BLaER1 treated with 17β-estradiol and CSF1 and Interleukin-3, amounts not matched to agents 10 nM and 100 nM (cell line): ENCODE data around the gene BRD3OS.

Source experiments
- H3K27ac ChIP-seq, 11 experiments: shearing (Covaris generic); formaldehyde crosslinking; 2 replicates each; pipeline ENCODE4 v1.8.1; 2022
- H3K27me3 ChIP-seq, 11 experiments: shearing (Covaris generic); formaldehyde crosslinking; 2 replicates each; pipeline ENCODE4 v1.8.1; 2022
- H3K36me3 ChIP-seq, 11 experiments: shearing (Covaris generic); formaldehyde crosslinking; 2 replicates each; pipeline ENCODE4 v1.8.1; 2022
- H3K4me1 ChIP-seq, 10 experiments: shearing (Covaris generic); formaldehyde crosslinking; 2 replicates each; pipeline ENCODE4 v1.8.1; 2022
- H3K4me2 ChIP-seq, 11 experiments: shearing (Covaris generic); formaldehyde crosslinking; 2 replicates each; pipeline ENCODE4 v1.8.1; 2022
- H3K4me3 ChIP-seq, 10 experiments: shearing (Covaris generic); formaldehyde crosslinking; 2 replicates each; pipeline ENCODE4 v1.8.1; 2022
- H3K9ac ChIP-seq, 11 experiments: shearing (Covaris generic); formaldehyde crosslinking; 2 replicates each; pipeline ENCODE4 v1.8.1; 2022
- H3K9me3 ChIP-seq, 11 experiments: shearing (Covaris generic); formaldehyde crosslinking; replicated peaks in 1 of 11; 2 replicates each; pipeline ENCODE4 v1.8.1; 2022
- H4K20me1 ChIP-seq, 11 experiments: shearing (Covaris generic); formaldehyde crosslinking; 2 replicates each; pipeline ENCODE4 v1.8.1; 2022
- Cebpa-rat ChIP-seq, 11 experiments: shearing (Covaris generic); IDR thresholded peaks; 2 replicates each; pipeline ENCODE4 v1.8.1; 2022

The BRD3OS gene

GRCh38 chr9:133997584-133997983 lies 27.7 kb upstream of the BRD3OS start:
- Histone ChIP-seq H4K20me1 (peaks cover 0 to 19% (median 7%) of the 10 kb centered on the region in 11 experiments; a peak in 11 of 22 replicates), H3K9me3 (no peaks in the 10 kb centered on the region), H3K4me3 (no peak overlapping the region), H3K27ac (no peak overlapping the region), H3K27me3 (no peaks in the 10 kb centered on the region), H3K36me3 (no peaks in the 10 kb centered on the region), H3K9ac (no peak overlapping the region), H3K4me1 (peaks cover 11 to 23% (median 19%) of the 10 kb centered on the region in 10 experiments), H3K4me2 (no peak overlapping the region)
- no peak for TF ChIP-seq Cebpa-rat (IDR thresholded peaks at IDR 0.05)

- TF ChIP-seq Cebpa-rat (IDR thresholded peaks at IDR 0.05) = no peak
- H3K4me3 ChIP-seq = no peak overlapping the region
- H3K9ac ChIP-seq = no peak overlapping the region
These were observed 26.2 kb upstream of the BRD3OS start for GRCh38 chr9:133998915-133999595.

GRCh38 chr9:133999851-134000265 lies 25.4 kb upstream of the BRD3OS start:
- Histone ChIP-seq H3K27ac (no peak overlapping the region), H4K20me1 (peaks cover 0 to 4% (median 0%) of the 10 kb centered on the region in 11 experiments; a peak in 1 of 22 replicates), H3K9ac (no peak overlapping the region), H3K9me3 (no peaks in the 10 kb centered on the region), H3K4me2 (no peak overlapping the region), H3K27me3 (no peaks in the 10 kb centered on the region), H3K4me1 (peaks cover 0 to 3% (median 0%) of the 10 kb centered on the region in 10 experiments; a peak in 4 of 20 replicates), H3K4me3 (no peak overlapping the region), H3K36me3 (no peaks in the 10 kb centered on the region)
- TF ChIP-seq Cebpa-rat (IDR thresholded peaks at IDR 0.05) = no peak

More at GRCh38 chr9:133998915-133999595, 26.2 kb upstream of the BRD3OS start:
- Histone ChIP-seq H3K4me1 (peaks cover under 1 to 12% (median 7%) of the 10 kb centered on the region in 10 experiments; a peak in 18 of 20 replicates), H3K36me3 (no peaks in the 10 kb centered on the region), H3K9me3 (no peaks in the 10 kb centered on the region), H4K20me1 (peaks cover 0 to 12% (median 1%) of the 10 kb centered on the region in 11 experiments; a peak in 10 of 22 replicates), H3K27ac (no peak overlapping the region), H3K4me2 (no peak overlapping the region), H3K27me3 (no peaks in the 10 kb centered on the region)

GRCh38 chr9:134002796-134003195 lies 22.5 kb upstream of the BRD3OS start:
- Histone ChIP-seq H3K9ac (no peak overlapping the region), H3K36me3 (no peaks in the 10 kb centered on the region), H3K9me3 (no peaks in the 10 kb centered on the region)

GRCh38 chr9:134003237-134003636 lies 22.0 kb upstream of the BRD3OS start:
- H3K9me3 ChIP-seq = no peaks in the 10 kb centered on the region
- H3K9ac ChIP-seq = no peak overlapping the region
- H3K4me1 ChIP-seq = no peaks in the 10 kb centered on the region; a peak in 1 of 20 replicates
- no peak overlapping the region for H3K4me2 ChIP-seq
- H3K36me3 ChIP-seq = no peaks in the 10 kb centered on the region
- H3K27ac ChIP-seq = no peak overlapping the region
- no peaks in the 10 kb centered on the region; a peak in 1 of 22 replicates for H4K20me1 ChIP-seq
- H3K4me3 ChIP-seq = no peak overlapping the region
- no peak for TF ChIP-seq Cebpa-rat (IDR thresholded peaks at IDR 0.05)
- H3K27me3 ChIP-seq = no peaks in the 10 kb centered on the region

More at GRCh38 chr9:134002796-134003195, 22.5 kb upstream of the BRD3OS start:
- Histone ChIP-seq H3K27me3 (no peaks in the 10 kb centered on the region), H4K20me1 (no peaks in the 10 kb centered on the region; a peak in 1 of 22 replicates), H3K27ac (no peak overlapping the region), H3K4me1 (no peaks in the 10 kb centered on the region; a peak in 1 of 20 replicates), H3K4me2 (no peak overlapping the region), H3K4me3 (no peak overlapping the region)
- TF ChIP-seq Cebpa-rat (IDR thresholded peaks at IDR 0.05) = no peak

- H3K4me3 ChIP-seq = no peak overlapping the region
- H3K4me2 ChIP-seq = no peak overlapping the region
- H3K9me3 ChIP-seq = no peaks in the 10 kb centered on the region
- no peaks in the 10 kb centered on the region; a peak in 1 of 22 replicates for H4K20me1 ChIP-seq
- no peak overlapping the region for H3K27ac ChIP-seq
- no peak overlapping the region for H3K9ac ChIP-seq
- no peaks in the 10 kb centered on the region for H3K27me3 ChIP-seq
- no peak for TF ChIP-seq Cebpa-rat (IDR thresholded peaks at IDR 0.05)
- H3K36me3 ChIP-seq = no peaks in the 10 kb centered on the region
- no peaks in the 10 kb centered on the region; a peak in 1 of 20 replicates for H3K4me1 ChIP-seq
These were observed 21.0 kb upstream of the BRD3OS start for GRCh38 chr9:134004131-134004873.

GRCh38 chr9:134004881-134005280 lies 20.4 kb upstream of the BRD3OS start:
- H3K4me1 ChIP-seq = no peaks in the 10 kb centered on the region; a peak in 1 of 20 replicates
- no peaks in the 10 kb centered on the region for H3K36me3 ChIP-seq
- no peaks in the 10 kb centered on the region for H3K27me3 ChIP-seq
- no peak for TF ChIP-seq Cebpa-rat (IDR thresholded peaks at IDR 0.05)
- H3K27ac ChIP-seq = no peak overlapping the region
- no peaks in the 10 kb centered on the region; a peak in 1 of 22 replicates for H4K20me1 ChIP-seq
- no peak overlapping the region for H3K9ac ChIP-seq
- no peak overlapping the region for H3K4me3 ChIP-seq
- H3K4me2 ChIP-seq = no peak overlapping the region
- H3K9me3 ChIP-seq = peaks cover 0 to under 1% (median 0%) of the 10 kb centered on the region in 11 experiments; a peak in 1 of 22 replicates

- no peaks in the 10 kb centered on the region; a peak in 1 of 22 replicates for H4K20me1 ChIP-seq
- no peak overlapping the region for H3K4me2 ChIP-seq
- no peak for TF ChIP-seq Cebpa-rat (IDR thresholded peaks at IDR 0.05)
- no peak overlapping the region for H3K4me3 ChIP-seq
- no peaks in the 10 kb centered on the region for H3K36me3 ChIP-seq
- no peaks in the 10 kb centered on the region; a peak in 1 of 20 replicates for H3K4me1 ChIP-seq
- no peak overlapping the region for H3K9ac ChIP-seq
- H3K27ac ChIP-seq = no peak overlapping the region
- H3K27me3 ChIP-seq = no peaks in the 10 kb centered on the region
- H3K9me3 ChIP-seq = peaks cover under 1 to 5% (median 3%) of the 10 kb centered on the region in 11 experiments; a peak in 17 of 22 replicates
These were observed 19.9 kb upstream of the BRD3OS start for GRCh38 chr9:134005381-134005780.

GRCh38 chr9:134007150-134007549 lies 18.1 kb upstream of the BRD3OS start:
- Histone ChIP-seq H3K9ac (no peak overlapping the region), H4K20me1 (no peaks in the 10 kb centered on the region; a peak in 1 of 22 replicates), H3K4me3 (no peak overlapping the region), H3K4me2 (no peak overlapping the region), H3K9me3 (peaks cover 16 to 21% (median 18%) of the 10 kb centered on the region in 11 experiments), H3K27me3 (no peaks in the 10 kb centered on the region), H3K4me1 (no peaks in the 10 kb centered on the region; a peak in 1 of 20 replicates), H3K27ac (no peak overlapping the region), H3K36me3 (no peaks in the 10 kb centered on the region)
- no peak for TF ChIP-seq Cebpa-rat (IDR thresholded peaks at IDR 0.05)
